ENCODE data around the gene NAV3. TPM values are rescaled to one million over a fixed set of nuclear protein-coding genes. Genes with fewer than 3 reads are reported as not detected.

NAV3 gene
- total and polyA plus RNA-seq, 2 of the 4 experiments (the other 2 are of a cell fraction) = 25.5 to 106 TPM

DNA sequence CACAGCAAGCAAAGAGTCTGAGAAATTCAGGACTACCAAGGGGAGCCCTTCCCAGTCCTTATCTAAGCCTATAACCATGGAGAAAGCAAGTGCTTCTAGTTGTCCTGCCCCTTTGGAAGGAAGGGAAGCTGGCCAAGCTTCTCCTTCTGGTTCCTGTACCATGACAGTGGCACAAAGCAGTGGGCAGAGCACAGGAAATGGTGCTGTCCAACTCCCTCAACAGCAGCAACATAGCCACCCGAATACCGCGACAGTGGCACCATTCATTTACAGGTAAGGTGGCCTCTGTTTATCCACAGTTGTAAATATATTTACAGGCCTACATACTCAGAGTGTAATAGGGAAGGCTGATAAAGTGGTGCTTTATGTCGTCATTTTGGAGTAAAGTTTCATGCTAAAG is 176.5 kb downstream of the NAV3 start:
- no peak overlapping the region for H3K4ac ChIP-seq (ENCODE audit: low read depth, low read length)
- peaks cover 24 to 62% of the 10 kb centered on the region in 2 experiments for H3K79me1 ChIP-seq (ENCODE audit: low read depth in 1 of 2, low read length in 2 of 2)
- no peak for DNase-seq
- no peak for TF ChIP-seq RAD21 (IDR thresholded peaks at IDR 0.05; ENCODE audit: low read length)
- TF ChIP-seq MXI1 (IDR thresholded peaks at IDR 0.05; ENCODE audit: borderline replicate concordance, low read depth, low read length) = no peak
- TF ChIP-seq, protein P1, sequence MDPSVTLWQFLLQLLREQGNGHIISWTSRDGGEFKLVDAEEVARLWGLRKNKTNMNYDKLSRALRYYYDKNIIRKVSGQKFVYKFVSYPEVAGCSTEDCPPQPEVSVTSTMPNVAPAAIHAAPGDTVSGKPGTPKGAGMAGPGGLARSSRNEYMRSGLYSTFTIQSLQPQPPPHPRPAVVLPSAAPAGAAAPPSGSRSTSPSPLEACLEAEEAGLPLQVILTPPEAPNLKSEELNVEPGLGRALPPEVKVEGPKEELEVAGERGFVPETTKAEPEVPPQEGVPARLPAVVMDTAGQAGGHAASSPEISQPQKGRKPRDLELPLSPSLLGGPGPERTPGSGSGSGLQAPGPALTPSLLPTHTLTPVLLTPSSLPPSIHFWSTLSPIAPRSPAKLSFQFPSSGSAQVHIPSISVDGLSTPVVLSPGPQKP (IDR thresholded peaks at IDR 0.05; ENCODE audit: borderline replicate concordance, low read depth, low read length) = no peak
- TF ChIP-seq, protein P2, sequence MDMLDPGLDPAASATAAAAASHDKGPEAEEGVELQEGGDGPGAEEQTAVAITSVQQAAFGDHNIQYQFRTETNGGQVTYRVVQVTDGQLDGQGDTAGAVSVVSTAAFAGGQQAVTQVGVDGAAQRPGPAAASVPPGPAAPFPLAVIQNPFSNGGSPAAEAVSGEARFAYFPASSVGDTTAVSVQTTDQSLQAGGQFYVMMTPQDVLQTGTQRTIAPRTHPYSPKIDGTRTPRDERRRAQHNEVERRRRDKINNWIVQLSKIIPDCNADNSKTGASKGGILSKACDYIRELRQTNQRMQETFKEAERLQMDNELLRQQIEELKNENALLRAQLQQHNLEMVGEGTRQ (IDR thresholded peaks at IDR 0.05; ENCODE audit: low read depth, low read length) = no peak
- TF ChIP-seq, protein P3, sequence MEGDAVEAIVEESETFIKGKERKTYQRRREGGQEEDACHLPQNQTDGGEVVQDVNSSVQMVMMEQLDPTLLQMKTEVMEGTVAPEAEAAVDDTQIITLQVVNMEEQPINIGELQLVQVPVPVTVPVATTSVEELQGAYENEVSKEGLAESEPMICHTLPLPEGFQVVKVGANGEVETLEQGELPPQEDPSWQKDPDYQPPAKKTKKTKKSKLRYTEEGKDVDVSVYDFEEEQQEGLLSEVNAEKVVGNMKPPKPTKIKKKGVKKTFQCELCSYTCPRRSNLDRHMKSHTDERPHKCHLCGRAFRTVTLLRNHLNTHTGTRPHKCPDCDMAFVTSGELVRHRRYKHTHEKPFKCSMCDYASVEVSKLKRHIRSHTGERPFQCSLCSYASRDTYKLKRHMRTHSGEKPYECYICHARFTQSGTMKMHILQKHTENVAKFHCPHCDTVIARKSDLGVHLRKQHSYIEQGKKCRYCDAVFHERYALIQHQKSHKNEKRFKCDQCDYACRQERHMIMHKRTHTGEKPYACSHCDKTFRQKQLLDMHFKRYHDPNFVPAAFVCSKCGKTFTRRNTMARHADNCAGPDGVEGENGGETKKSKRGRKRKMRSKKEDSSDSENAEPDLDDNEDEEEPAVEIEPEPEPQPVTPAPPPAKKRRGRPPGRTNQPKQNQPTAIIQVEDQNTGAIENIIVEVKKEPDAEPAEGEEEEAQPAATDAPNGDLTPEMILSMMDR (conservative IDR thresholded peaks at IDR 0.05; ENCODE audit: low read depth, low read length) = no peak
- TF ChIP-seq CEBPB (IDR thresholded peaks at IDR 0.05; ENCODE audit: low read depth, low read length) = no peak
- no peak for TF ChIP-seq FOS (IDR thresholded peaks at IDR 0.05; ENCODE audit: low read depth, low read length)
- no peak for TF ChIP-seq MAFK (IDR thresholded peaks at IDR 0.05; ENCODE audit: low read depth, low read length)
- no peak for TF ChIP-seq RCOR1 (IDR thresholded peaks at IDR 0.05; ENCODE audit: insufficient replicate concordance, low read length)
- TF ChIP-seq POLR2A (IDR thresholded peaks at IDR 0.05; ENCODE audit: low read depth, low read length) = no peak
- TF ChIP-seq RFX5 (IDR thresholded peaks at IDR 0.05; ENCODE audit: low read depth, low read length) = no peak
- TF ChIP-seq NFE2L2 (IDR thresholded peaks at IDR 0.05; ENCODE audit: low read depth, low read length) = no peak
- no peak for TF ChIP-seq BHLHE40 (IDR thresholded peaks at IDR 0.05; ENCODE audit: low read depth, low read length)
- TF ChIP-seq MAZ (IDR thresholded peaks at IDR 0.05; ENCODE audit: borderline replicate concordance, low read depth, low read length) = no peak
- TF ChIP-seq SMC3 (IDR thresholded peaks at IDR 0.05; ENCODE audit: low read depth, low read length) = no peak
- TF ChIP-seq CHD1 (IDR thresholded peaks at IDR 0.05; ENCODE audit: low read depth, low read length) = no peak
- no peak overlapping the region for H4K91ac ChIP-seq (ENCODE audit: insufficient read depth, low read depth, low read length)
- no TSS peak for BruUV-seq (replicated peaks)
- no peak overlapping the region for H3K23ac ChIP-seq (ENCODE audit: low read depth, low read length)
- H3K36me3 ChIP-seq (ENCODE audit: control insufficient read depth, insufficient read depth, low read length) = peaks cover 6% of the 10 kb centered on the region
- no peak overlapping the region for H2AFZ ChIP-seq (replicated peaks; ENCODE audit: low read length, poor library complexity)
- H2BK20ac ChIP-seq (ENCODE audit: low read depth, low read length) = no peak overlapping the region
- WGBS, 2 experiments (ENCODE audit: extremely low coverage in 2 of 2, insufficient read length in 1 of 2) = no CpG with 5 or more reads among the region's 4 CpGs
- H3K27ac ChIP-seq (ENCODE audit: insufficient read depth, low read length) = no peak overlapping the region
- ATAC-seq (ENCODE audit: low read depth) = no peak
- no peak overlapping the region for H3K4me2 ChIP-seq (ENCODE audit: low read depth, low read length)
- no peak overlapping the region for H3K4me3 ChIP-seq (ENCODE audit: insufficient read depth, low read depth, low read length)
- no peak overlapping the region for H4K5ac ChIP-seq (ENCODE audit: low read depth, low read length)
- H2AK9ac ChIP-seq (replicated peaks; ENCODE audit: low read depth, low read length, poor library complexity) = no peak overlapping the region
- dilution Hi-C loops (cut with HindIII; ENCODE audit: low sequenced_read_pairs, unreplicated experiment) = no loop called here
- no peak overlapping the region for H4K8ac ChIP-seq (ENCODE audit: low read depth in 2 of 2, low read length in 2 of 2)
- no peak overlapping the region for H3K14ac ChIP-seq (replicated peaks; ENCODE audit: low read depth, low read length)
- H2AK5ac ChIP-seq (ENCODE audit: low read depth, low read length) = no peak overlapping the region
- no peak overlapping the region for H3K56ac ChIP-seq (ENCODE audit: extremely low read depth, insufficient read depth, low read length)
- no peak overlapping the region for H3K18ac ChIP-seq (ENCODE audit: low read depth, low read length)
- in situ Hi-C loops (cut with MboI; ENCODE audit: low sequenced_read_pairs) = loop anchor here (10.0 kb wide), 1 partner anchor 108 kb away; no protein-coding TSS in a partner anchor
- H3K27me3 ChIP-seq (ENCODE audit: control insufficient read depth, insufficient read depth, low read length) = no peaks in the 10 kb centered on the region
- H3K9me1 ChIP-seq (ENCODE audit: insufficient read depth, low read length) = peaks cover 16% of the 10 kb centered on the region; the same call in 1 of the 2 replicates
- H2BK120ac ChIP-seq (ENCODE audit: low read depth, low read length) = no peak overlapping the region
- no peak overlapping the region for H3K9ac ChIP-seq (ENCODE audit: low read depth, low read length)
- POLR2A ChIA-PET (ENCODE audit: unreplicated experiment) = no interaction called here
- peaks cover 16% of the 10 kb centered on the region; the same call in 1 of the 2 replicates for H4K20me1 ChIP-seq (ENCODE audit: insufficient read depth, low read length)
- no peak overlapping the region for H2BK15ac ChIP-seq (ENCODE audit: low read depth, low read length)
- no peaks in the 10 kb centered on the region for H3K4me1 ChIP-seq (ENCODE audit: control insufficient read depth, insufficient read depth, low read length)
- H3K9me3 ChIP-seq (ENCODE audit: control insufficient read depth, insufficient read depth, low read length) = no peaks in the 10 kb centered on the region
- intact Hi-C loops (cut with micrococcal nuclease) = no loop called here
- CTCF ChIA-PET = no interaction called here
- no peak overlapping the region for H2BK5ac ChIP-seq (ENCODE audit: low read depth, low read length, poor library complexity, severe bottlenecking)

All from IMR-90 (cell line).